ENCODE measurements around the gene STXBP1.
"Not testable (repeated sequence)": the region's sequence is repeated elsewhere in the genome, so short reads cannot be mapped to it uniquely, and the experiment has no call there.

STXBP1 gene

DNA sequence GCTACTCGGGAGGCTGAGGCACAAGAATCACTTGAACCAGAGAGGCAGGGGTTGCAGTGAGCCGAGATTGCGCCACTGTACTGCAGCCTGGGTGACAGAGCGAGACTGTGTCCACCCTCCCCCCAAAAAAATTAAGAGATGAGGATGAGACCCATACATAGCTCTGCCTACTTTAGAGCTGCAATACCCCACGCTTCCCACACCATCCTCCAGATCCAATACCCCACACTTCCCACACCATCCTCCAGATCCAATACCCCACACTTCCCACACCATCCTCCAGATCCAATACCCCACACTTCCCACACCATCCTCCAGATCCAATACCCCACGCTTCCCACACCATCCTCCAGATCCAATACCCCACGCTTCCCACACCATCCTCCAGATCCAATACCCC lies 34.9 kb upstream of the STXBP1 start:
- in situ Hi-C loops (cut with MboI; ENCODE audit: low sequenced_read_pairs), result not testable (repeated sequence)

- in situ Hi-C loops (cut with MboI; ENCODE audit: low sequenced_read_pairs), result no loop called here
Measured at GRCh38 chr9:127578627-127578951, 33.5 kb upstream of the STXBP1 start.

GRCh38 chr9:127578952-127579853 lies 32.9 kb upstream of the STXBP1 start:
- in situ Hi-C loops (cut with MboI; ENCODE audit: low sequenced_read_pairs), result no loop called here

DNA sequence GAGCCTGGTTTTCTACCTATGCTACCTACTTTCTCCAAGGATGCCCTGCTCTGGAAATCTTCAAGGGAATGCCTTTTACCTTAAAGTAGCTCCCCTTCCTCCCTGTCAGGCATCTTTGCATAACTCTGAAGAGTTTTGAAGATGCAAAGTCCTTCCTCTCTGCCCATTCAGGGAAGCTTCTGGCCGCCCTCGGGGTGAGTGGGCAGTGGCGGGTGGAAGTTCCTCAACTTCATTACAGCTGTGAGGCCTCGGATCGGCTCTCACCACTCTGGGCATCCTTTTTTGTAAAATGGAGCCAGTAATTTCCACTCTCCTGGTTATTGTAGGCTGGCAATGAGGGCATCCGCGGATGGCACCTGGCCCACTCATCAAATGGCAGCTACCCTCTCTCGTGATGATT lies 31.7 kb upstream of the STXBP1 start:
- in situ Hi-C loops (cut with MboI; ENCODE audit: low sequenced_read_pairs), result loop anchor here (10.0 kb wide), 1 partner anchor 56 kb away; no protein-coding TSS in a partner anchor

DNA sequence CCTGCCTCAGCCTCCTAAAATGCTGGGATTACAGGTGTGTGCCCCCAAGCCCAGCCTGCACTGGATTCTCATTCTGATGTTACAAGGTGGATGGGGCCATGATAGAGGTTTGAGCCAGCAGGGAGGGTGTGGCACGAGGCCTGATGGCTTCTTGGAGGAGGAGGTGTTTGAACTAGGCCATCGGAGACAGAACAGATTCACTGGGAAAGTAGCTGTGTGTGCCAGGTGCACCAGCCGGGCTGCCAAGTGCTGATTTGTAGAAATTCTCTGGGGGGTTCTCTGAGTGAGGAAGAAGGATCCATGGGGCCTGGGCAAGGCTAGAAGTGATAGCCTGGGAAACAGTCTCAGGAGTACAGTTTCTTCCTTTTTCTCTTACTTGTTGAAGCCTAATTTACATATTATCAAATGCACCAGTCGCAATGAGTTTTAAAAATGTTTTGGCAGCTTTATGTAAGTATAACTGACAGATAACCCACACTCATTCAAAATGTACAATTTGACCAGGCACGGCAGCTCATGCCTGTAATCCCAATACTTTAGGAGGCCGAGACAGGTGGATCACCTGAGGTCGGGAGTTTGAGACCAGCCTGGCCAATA lies 31.1 kb upstream of the STXBP1 start:
- in situ Hi-C loops (cut with MboI; ENCODE audit: low sequenced_read_pairs), result loop anchor here (10.0 kb wide), 1 partner anchor 56 kb away; no protein-coding TSS in a partner anchor

- in situ Hi-C loops (cut with MboI; ENCODE audit: low sequenced_read_pairs), result loop anchor here (10.0 kb wide), 1 partner anchor 60 kb away; no protein-coding TSS in a partner anchor
Measured at GRCh38 chr9:127584474-127584805, 27.6 kb upstream of the STXBP1 start.

DNA sequence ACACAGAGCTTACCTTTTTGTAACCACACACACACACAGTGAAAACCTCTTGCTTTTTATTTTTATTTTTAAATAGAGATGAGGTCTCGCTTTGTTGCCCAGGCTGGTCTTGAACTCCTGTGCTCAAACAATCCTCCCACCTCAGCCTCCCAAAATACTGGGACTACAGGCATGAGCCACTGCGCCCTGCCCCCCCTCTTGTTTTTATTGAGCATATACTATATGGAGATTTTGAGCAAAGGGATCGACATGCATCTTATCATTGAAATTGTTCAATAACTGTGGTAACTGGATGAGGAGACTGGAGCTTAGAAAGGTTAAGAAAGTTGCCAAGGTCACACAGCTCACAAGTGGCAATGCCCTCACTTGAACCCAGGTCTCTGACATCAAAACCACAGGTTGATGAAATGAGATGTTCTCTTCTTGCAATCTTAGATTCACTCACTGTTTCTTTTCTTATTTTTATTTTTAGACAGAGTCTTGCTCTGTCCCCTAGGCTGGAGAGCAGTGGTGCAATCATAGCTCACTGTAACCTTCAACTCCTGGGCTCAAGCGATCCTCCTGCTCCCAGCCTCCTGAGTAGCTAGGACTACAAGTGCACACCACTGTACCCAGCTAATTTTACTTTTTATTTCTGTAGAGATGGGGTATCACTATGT lies 26.8 kb upstream of the STXBP1 start:
- in situ Hi-C loops (cut with MboI; ENCODE audit: low sequenced_read_pairs), result loop anchor here (10.0 kb wide), 1 partner anchor 60 kb away; no protein-coding TSS in a partner anchor

- in situ Hi-C loops (cut with MboI; ENCODE audit: low sequenced_read_pairs), result loop anchor here (10.0 kb wide), 1 partner anchor 61 kb away; no protein-coding TSS in a partner anchor
Measured at GRCh38 chr9:127586096-127586495, 26.0 kb upstream of the STXBP1 start.

DNA sequence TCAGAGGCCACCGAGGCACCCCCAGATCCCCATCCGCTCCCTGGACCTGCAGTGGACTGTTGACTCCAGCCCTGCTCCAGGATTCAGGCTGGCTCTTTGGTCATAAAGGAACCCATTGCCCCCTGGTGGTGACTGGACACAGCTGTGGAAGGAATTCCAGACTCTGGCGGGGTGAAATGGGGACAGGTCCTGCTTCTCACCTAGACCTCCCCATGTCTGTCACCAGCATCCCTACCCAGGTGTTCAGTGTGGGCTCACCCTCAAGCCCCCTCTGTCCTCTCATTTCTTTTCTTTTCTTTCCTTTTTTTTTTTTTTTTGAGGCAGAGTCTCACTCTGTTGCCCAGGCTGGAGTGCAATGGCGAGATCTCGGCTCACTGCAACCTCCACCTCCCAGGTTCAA lies 25.5 kb upstream of the STXBP1 start:
- in situ Hi-C loops (cut with MboI; ENCODE audit: low sequenced_read_pairs), result loop anchor here (10.0 kb wide), 1 partner anchor 62 kb away; no protein-coding TSS in a partner anchor

GRCh38 chr9:127587966-127588365 lies 24.1 kb upstream of the STXBP1 start:
- in situ Hi-C loops (cut with MboI; ENCODE audit: low sequenced_read_pairs), result loop anchor here (10.0 kb wide), 1 partner anchor 63 kb away; no protein-coding TSS in a partner anchor

DNA sequence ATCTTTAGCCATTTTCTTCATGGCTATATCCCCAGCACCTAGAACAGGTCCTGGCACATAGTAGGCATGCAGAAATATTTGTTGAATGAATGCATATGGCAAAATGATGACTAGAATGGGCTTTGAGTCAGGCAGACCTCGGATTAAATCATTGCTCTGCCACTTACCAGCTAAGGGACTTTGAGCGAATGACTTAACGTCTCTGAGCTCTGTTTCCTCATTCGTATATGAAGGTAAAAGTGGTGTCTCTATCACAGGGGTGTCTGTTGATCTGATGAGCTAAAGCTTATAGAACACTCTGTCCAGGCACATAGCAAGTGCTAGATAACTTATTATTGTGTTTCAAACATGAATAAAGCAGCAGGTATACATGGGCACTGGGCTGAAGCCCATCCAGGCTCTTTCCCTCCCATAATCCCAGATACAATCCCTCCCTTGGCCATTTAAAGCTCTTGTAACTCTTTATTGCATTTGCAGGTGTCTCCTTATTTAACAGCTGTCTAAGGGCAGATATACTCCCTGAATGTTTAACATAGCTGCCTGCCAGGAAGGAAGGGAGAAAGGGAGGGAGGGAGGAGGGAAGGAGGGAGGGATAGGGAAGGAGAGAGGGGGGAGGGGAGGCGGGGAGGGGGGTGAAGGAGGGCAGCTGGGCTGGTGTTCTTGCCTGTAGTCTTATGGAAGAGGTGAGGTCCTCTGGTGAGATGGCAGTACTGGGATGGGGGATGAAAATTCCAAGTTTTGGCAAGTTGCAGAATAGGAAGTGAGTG lies 23.2 kb upstream of the STXBP1 start:
- in situ Hi-C loops (cut with MboI; ENCODE audit: low sequenced_read_pairs), result loop anchor here (10.0 kb wide), 1 partner anchor 64 kb away; no protein-coding TSS in a partner anchor

DNA sequence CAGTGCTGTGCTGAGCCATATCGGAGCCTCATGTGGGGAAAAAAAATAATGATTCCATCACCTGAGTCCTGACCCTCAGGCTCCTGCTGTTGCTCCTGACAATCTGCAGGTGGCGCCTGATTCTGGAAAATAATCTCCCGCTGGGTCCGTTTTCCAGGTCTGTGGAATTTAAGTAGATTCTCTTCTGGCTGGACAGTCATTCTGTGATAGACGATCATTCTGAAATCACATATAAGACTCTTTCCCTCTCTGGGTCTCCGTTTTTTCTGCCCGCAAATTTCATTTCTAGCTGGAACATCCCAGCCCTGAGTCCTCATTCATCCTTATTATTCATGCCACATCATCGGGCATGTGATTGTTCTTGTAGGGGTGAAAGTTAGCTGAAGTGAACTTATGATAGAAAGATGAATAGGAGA lies 22.1 kb upstream of the STXBP1 start:
- in situ Hi-C loops (cut with MboI; ENCODE audit: low sequenced_read_pairs), result loop anchor here (10.0 kb wide), 1 partner anchor 65 kb away; no protein-coding TSS in a partner anchor

GRCh38 chr9:127595611-127596010 lies 16.5 kb upstream of the STXBP1 start:
- in situ Hi-C loops (cut with MboI; ENCODE audit: low sequenced_read_pairs), result no loop called here

DNA sequence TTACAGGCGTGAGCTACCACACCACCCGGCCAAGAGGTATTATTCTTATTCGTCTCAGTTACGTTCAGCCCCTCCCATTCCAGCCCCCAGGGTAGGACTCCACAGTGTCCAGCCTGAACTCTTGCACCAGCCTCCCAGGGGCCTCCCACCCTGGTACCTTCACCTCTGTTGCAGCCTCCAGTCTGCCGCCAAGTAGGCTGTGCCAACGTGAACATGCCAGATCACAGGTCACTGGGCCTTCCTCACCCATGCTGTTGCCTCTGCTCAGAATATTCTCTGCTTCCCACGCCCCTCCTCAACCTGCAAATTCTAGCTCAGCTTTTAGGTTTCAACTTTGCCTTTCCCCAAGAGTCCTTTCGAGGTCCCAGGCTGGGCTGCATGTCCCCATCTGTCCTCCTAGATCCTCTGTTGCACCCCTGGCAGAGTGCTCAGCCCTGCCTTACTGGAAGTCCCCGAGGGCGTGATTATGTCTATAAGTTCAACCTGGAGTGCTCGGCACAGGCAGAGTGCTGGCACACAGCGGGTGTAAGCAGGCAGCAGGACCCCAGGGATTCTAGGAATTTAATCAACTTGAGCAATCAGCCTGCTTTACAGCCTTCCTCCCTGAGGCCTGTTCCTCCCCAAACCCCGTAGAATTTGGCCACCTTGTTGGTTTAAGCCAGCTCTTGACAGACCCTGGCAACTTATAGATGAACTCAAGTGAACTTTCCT lies 13.1 kb upstream of the STXBP1 start:
- in situ Hi-C loops (cut with MboI; ENCODE audit: low sequenced_read_pairs), result no loop called here

DNA sequence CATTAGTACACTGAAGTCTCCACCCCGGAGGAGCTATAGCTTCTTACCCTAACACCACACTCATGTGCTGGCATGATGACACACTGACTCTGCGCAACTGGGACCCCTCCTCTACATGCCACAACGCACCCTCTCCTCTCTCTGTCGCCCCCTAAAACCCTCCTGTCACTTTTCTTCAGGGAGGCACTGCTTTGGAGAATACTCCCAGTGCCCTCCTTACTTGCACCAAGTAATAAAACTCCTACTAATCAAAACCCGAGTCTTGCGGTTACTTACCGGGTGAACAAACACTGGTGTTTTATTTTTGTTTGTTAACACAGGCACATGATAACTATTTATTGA lies 12.6 kb upstream of the STXBP1 start:
- in situ Hi-C loops (cut with MboI; ENCODE audit: low sequenced_read_pairs), result no loop called here

- in situ Hi-C loops (cut with MboI; ENCODE audit: low sequenced_read_pairs), result no loop called here
Measured at GRCh38 chr9:127603226-127603625, 8.9 kb upstream of the STXBP1 start.

DNA sequence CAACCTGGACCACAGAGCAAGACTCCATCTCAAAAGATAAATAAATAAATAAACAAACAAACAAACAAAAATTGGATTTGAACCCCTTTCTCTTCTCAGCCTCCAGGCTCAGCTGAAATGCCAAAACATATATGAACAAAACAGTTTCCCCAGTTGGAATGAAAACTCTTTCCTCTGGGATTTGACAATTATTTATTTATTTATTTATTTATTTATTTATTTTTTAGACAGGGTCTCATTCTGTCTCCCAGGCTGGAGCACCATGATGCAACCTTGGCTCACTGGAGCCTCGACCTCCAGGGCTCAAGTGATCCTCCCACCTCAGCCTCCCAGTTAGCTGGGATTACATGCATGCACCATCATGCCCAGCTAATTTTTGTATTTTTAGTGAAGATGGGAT lies 6.0 kb upstream of the STXBP1 start:
- in situ Hi-C loops (cut with MboI; ENCODE audit: low sequenced_read_pairs), result no loop called here

DNA sequence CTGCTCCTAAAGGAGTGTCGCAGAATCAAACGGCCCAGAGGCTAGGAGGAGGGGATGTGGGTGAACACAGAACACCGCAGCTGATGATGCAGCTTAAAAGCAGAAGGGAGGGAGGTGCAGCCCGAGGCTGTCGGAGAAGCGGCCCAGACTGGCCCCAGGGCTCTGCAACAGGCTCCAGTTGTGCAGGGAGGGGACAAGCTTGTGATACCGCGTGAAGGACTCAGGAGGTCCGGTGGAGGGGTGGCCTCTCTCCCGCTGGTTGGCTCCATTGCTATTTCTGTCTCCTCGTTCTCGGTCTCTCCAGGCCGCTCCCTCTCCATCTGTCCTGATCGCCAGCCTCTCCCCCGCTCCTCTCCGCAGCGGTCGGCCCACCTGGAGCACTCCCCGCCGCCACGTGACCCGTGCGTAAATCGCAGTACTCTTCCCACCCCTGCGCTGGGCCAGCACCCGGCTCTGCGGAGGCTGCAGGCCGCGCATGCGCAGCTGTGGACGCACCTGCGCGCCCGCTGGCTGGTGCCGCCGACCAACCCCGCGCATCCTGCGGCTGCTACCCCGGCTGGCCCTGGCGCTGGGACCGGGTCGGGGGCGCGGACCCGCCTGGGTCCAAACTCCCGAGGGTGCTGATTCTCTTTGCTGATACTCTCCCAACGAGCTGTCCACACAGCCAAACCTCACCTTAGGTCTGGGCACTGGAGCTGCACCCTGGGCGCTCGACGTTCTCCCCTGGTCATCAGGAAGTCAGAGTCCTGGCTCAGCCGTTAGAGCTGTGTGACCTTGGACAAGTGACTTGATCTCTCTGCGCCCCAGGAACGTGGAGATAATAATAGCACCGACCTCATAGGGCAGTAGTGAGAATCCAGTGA lies 3.7 kb upstream of the STXBP1 start:
- in situ Hi-C loops (cut with MboI; ENCODE audit: low sequenced_read_pairs), result no loop called here

DNA sequence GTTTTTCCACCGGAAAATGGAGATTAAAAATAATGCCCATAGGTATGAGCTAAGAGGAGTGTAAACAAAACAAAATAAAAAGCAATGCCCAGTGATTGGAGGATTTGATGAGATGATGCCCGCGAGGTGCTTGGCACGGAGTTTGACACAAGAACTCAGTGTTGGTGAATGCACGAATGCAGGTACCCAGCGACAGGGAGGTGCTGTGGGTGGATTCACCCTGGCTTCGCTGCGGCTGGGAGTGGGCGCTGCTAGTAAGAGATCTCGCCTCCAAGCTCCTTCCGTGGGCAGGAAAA lies 526 bp upstream of the STXBP1 start:
- in situ Hi-C loops (cut with MboI; ENCODE audit: low sequenced_read_pairs), result no loop called here
